ENCODE measurements around the gene MOK. TPM values are rescaled to one million over a fixed set of nuclear protein-coding genes. Genes with fewer than 3 reads are reported as not detected.

Gene MOK
- total RNA-seq, 2 experiments from 2014 or later: 6.5 to 7.4 TPM

- no peaks in the 10 kb centered on the region for H3K27me3 Mint-ChIP-seq
- peak overlapping the region; percentile 51 for H3K27ac Mint-ChIP-seq
- no peaks in the 10 kb centered on the region for H3K9me3 Mint-ChIP-seq
- no peak for DNase-seq
- peaks cover 3% of the 10 kb centered on the region for H3K36me3 Mint-ChIP-seq
- H3K4me3 Mint-ChIP-seq: no peak overlapping the region
- peaks cover 22% of the 10 kb centered on the region for H3K4me1 Mint-ChIP-seq
These were observed 99.4 kb downstream of the MOK start for GRCh38 chr14:102205560-102205959.

GRCh38 chr14:102203382-102203781 is 101.6 kb downstream of the MOK start:
- Mint-ChIP-seq H3K4me3 (no peak overlapping the region), H3K9me3 (no peaks in the 10 kb centered on the region), H3K27ac (no peak overlapping the region), H3K27me3 (no peaks in the 10 kb centered on the region), H3K36me3 (peaks cover 15% of the 10 kb centered on the region), H3K4me1 (peaks cover 42% of the 10 kb centered on the region)
- no peak for DNase-seq

GRCh38 chr14:102202944-102203343 is 102.0 kb downstream of the MOK start:
- H3K4me1 Mint-ChIP-seq: peaks cover 45% of the 10 kb centered on the region
- no peak overlapping the region for H3K27ac Mint-ChIP-seq
- H3K27me3 Mint-ChIP-seq: no peaks in the 10 kb centered on the region
- H3K36me3 Mint-ChIP-seq: peaks cover 16% of the 10 kb centered on the region
- no peak for DNase-seq
- no peak overlapping the region for H3K4me3 Mint-ChIP-seq
- no peaks in the 10 kb centered on the region for H3K9me3 Mint-ChIP-seq

GRCh38 chr14:102201776-102202175 is 103.2 kb downstream of the MOK start:
- Mint-ChIP-seq H3K36me3 (peaks cover 20% of the 10 kb centered on the region), H3K4me1 (peaks cover 56% of the 10 kb centered on the region), H3K9me3 (no peaks in the 10 kb centered on the region), H3K27me3 (no peaks in the 10 kb centered on the region), H3K4me3 (no peak overlapping the region), H3K27ac (peak overlapping the region; percentile 73)
- DNase-seq: no peak

GRCh38 chr14:102201353-102201738 is 103.6 kb downstream of the MOK start:
- H3K4me1 Mint-ChIP-seq: peaks cover 60% of the 10 kb centered on the region
- H3K27ac Mint-ChIP-seq: peak overlapping the region; percentile 73
- H3K9me3 Mint-ChIP-seq: no peaks in the 10 kb centered on the region
- H3K4me3 Mint-ChIP-seq: peak overlapping the region; percentile 44
- no peaks in the 10 kb centered on the region for H3K27me3 Mint-ChIP-seq
- H3K36me3 Mint-ChIP-seq: peaks cover 23% of the 10 kb centered on the region
- peak; percentile 26 for DNase-seq

- no peaks in the 10 kb centered on the region for H3K9me3 Mint-ChIP-seq
- peaks cover 28% of the 10 kb centered on the region for H3K36me3 Mint-ChIP-seq
- H3K27ac Mint-ChIP-seq: peak overlapping the region; percentile 73
- peaks cover 62% of the 10 kb centered on the region for H3K4me1 Mint-ChIP-seq
- H3K27me3 Mint-ChIP-seq: no peaks in the 10 kb centered on the region
- peak overlapping the region; percentile 44 for H3K4me3 Mint-ChIP-seq
- no peak for DNase-seq
These were observed 104.1 kb downstream of the MOK start for GRCh38 chr14:102200690-102201352.

- Mint-ChIP-seq H3K9me3 (no peaks in the 10 kb centered on the region), H3K27ac (peak overlapping the region; percentile 69), H3K4me1 (peaks cover 65% of the 10 kb centered on the region), H3K36me3 (peaks cover 32% of the 10 kb centered on the region), H3K4me3 (no peak overlapping the region), H3K27me3 (no peaks in the 10 kb centered on the region)
- DNase-seq: no peak
These were observed 107.6 kb downstream of the MOK start for GRCh38 chr14:102197317-102197853.

GRCh38 chr14:102196902-102197230 is 108.1 kb downstream of the MOK start:
- H3K4me1 Mint-ChIP-seq: peaks cover 64% of the 10 kb centered on the region
- H3K4me3 Mint-ChIP-seq: no peak overlapping the region

GRCh38 chr14:102196039-102196901 is 108.7 kb downstream of the MOK start:
- Mint-ChIP-seq H3K27me3 (no peaks in the 10 kb centered on the region), H3K4me1 (peaks cover 58% of the 10 kb centered on the region), H3K27ac (peak overlapping the region; percentile 69), H3K9me3 (no peaks in the 10 kb centered on the region), H3K4me3 (no peak overlapping the region), H3K36me3 (peaks cover 32% of the 10 kb centered on the region)
- DNase-seq: no peak

More at GRCh38 chr14:102196902-102197230, 108.1 kb downstream of the MOK start:
- Mint-ChIP-seq H3K27ac (peak overlapping the region; percentile 69), H3K36me3 (peaks cover 32% of the 10 kb centered on the region), H3K27me3 (no peaks in the 10 kb centered on the region), H3K9me3 (no peaks in the 10 kb centered on the region)
- no peak for DNase-seq

GRCh38 chr14:102195446-102195845 is 109.5 kb downstream of the MOK start:
- no peak overlapping the region for H3K4me3 Mint-ChIP-seq
- peaks cover 53% of the 10 kb centered on the region for H3K4me1 Mint-ChIP-seq
- H3K9me3 Mint-ChIP-seq: no peaks in the 10 kb centered on the region
- H3K36me3 Mint-ChIP-seq: peaks cover 32% of the 10 kb centered on the region
- no peak for DNase-seq
- no peaks in the 10 kb centered on the region for H3K27me3 Mint-ChIP-seq
- no peak overlapping the region for H3K27ac Mint-ChIP-seq

GRCh38 chr14:102194856-102195255 is 110.1 kb downstream of the MOK start:
- peaks cover 28% of the 10 kb centered on the region for H3K36me3 Mint-ChIP-seq
- no peaks in the 10 kb centered on the region for H3K27me3 Mint-ChIP-seq
- H3K4me3 Mint-ChIP-seq: no peak overlapping the region
- no peaks in the 10 kb centered on the region for H3K9me3 Mint-ChIP-seq
- H3K27ac Mint-ChIP-seq: no peak overlapping the region
- peaks cover 51% of the 10 kb centered on the region for H3K4me1 Mint-ChIP-seq
- DNase-seq: no peak

- peaks cover 18% of the 10 kb centered on the region for H3K36me3 Mint-ChIP-seq
- H3K27ac Mint-ChIP-seq: peak overlapping the region; percentile 16
These were observed 112.0 kb downstream of the MOK start for GRCh38 chr14:102192840-102193502.

GRCh38 chr14:102189874-102190273 is 115.1 kb downstream of the MOK start:
- Mint-ChIP-seq H3K27ac (peak overlapping the region; percentile 59), H3K36me3 (peaks cover 2% of the 10 kb centered on the region), H3K27me3 (no peaks in the 10 kb centered on the region), H3K4me3 (no peak overlapping the region), H3K4me1 (peaks cover 42% of the 10 kb centered on the region), H3K9me3 (no peaks in the 10 kb centered on the region)
- no peak for DNase-seq

More at GRCh38 chr14:102192840-102193502, 112.0 kb downstream of the MOK start:
- H3K4me3 Mint-ChIP-seq: no peak overlapping the region
- DNase-seq: no peak
- peaks cover 36% of the 10 kb centered on the region for H3K4me1 Mint-ChIP-seq
- no peaks in the 10 kb centered on the region for H3K9me3 Mint-ChIP-seq
- H3K27me3 Mint-ChIP-seq: no peaks in the 10 kb centered on the region

- no peak for DNase-seq
- Mint-ChIP-seq H3K36me3 (peaks cover 3% of the 10 kb centered on the region), H3K4me1 (peaks cover 53% of the 10 kb centered on the region), H3K9me3 (no peaks in the 10 kb centered on the region), H3K27me3 (no peaks in the 10 kb centered on the region), H3K4me3 (no peak overlapping the region), H3K27ac (no peak overlapping the region)
These were observed 116.8 kb downstream of the MOK start for GRCh38 chr14:102188187-102188586.

GRCh38 chr14:102187568-102188001 is 117.4 kb downstream of the MOK start:
- peaks cover 58% of the 10 kb centered on the region for H3K4me1 Mint-ChIP-seq

More at GRCh38 chr14:102187568-102188001, 117.4 kb downstream of the MOK start:
- Mint-ChIP-seq H3K9me3 (no peaks in the 10 kb centered on the region), H3K27me3 (no peaks in the 10 kb centered on the region), H3K4me3 (no peak overlapping the region), H3K27ac (no peak overlapping the region), H3K36me3 (peaks cover 3% of the 10 kb centered on the region)
- DNase-seq: no peak

All from activated naive CD8-positive, alpha-beta T cell treated with anti-CD3 and anti-CD28 coated beads for 36 hours (primary cell).